Measurements from ENCODE around the gene ITGA5. TPM values are rescaled to one million over a fixed set of nuclear protein-coding genes. Genes with fewer than 3 reads are reported as not detected.

The ITGA5 gene
- total RNA-seq, 2 donors from 2014 or later, result 7.8 to 120 TPM

GRCh38 chr12:54439096-54439495 lies 20.0 kb upstream of the ITGA5 start:
- Histone ChIP-seq H3K27ac (no peak overlapping the region), H3K36me3 (no peaks in the 10 kb centered on the region), H3K4me3 (no peak overlapping the region), H3K9me3 (no peaks in the 10 kb centered on the region), H3K4me1 (no peaks in the 10 kb centered on the region), H3K27me3 (no peaks in the 10 kb centered on the region), H3K9ac (ENCODE audit: low read depth in 2 of 2, low read length in 2 of 2) (no peak overlapping the region)
- DNase-seq, result no peak
- TF ChIP-seq CTCF (IDR thresholded peaks at IDR 0.05), result no peak
- intact Hi-C loops (cut with DNase I), result loop anchor here (2.0 kb wide), 1 partner anchor 36 kb away; no protein-coding TSS in a partner anchor

- no peak overlapping the region for H3K27ac ChIP-seq
- intact Hi-C loops (cut with DNase I), result loop anchor here (2.0 kb wide), 1 partner anchor 36 kb away; no protein-coding TSS in a partner anchor
- no peaks in the 10 kb centered on the region for H3K27me3 ChIP-seq
- no peak overlapping the region for H3K9ac ChIP-seq (ENCODE audit: low read depth in 2 of 2, low read length in 2 of 2)
- no peaks in the 10 kb centered on the region for H3K9me3 ChIP-seq
- no peak for TF ChIP-seq CTCF (IDR thresholded peaks at IDR 0.05)
- no peak for DNase-seq
- no peak overlapping the region for H3K4me3 ChIP-seq
- no peaks in the 10 kb centered on the region for H3K36me3 ChIP-seq
- H3K4me1 ChIP-seq, result no peaks in the 10 kb centered on the region
Observed at GRCh38 chr12:54438517-54438916, 19.5 kb upstream of the ITGA5 start.

GRCh38 chr12:54437697-54438096 lies 18.6 kb upstream of the ITGA5 start:
- intact Hi-C loops (cut with DNase I), result loop anchor here (2.0 kb wide), 1 partner anchor 35 kb away; no protein-coding TSS in a partner anchor
- H3K9me3 ChIP-seq, result no peaks in the 10 kb centered on the region
- no peak overlapping the region for H3K27ac ChIP-seq
- no peak for DNase-seq
- TF ChIP-seq CTCF (IDR thresholded peaks at IDR 0.05), result no peak
- H3K4me1 ChIP-seq, result no peaks in the 10 kb centered on the region
- no peak overlapping the region for H3K4me3 ChIP-seq
- H3K36me3 ChIP-seq, result no peaks in the 10 kb centered on the region
- no peak overlapping the region for H3K9ac ChIP-seq (ENCODE audit: low read depth in 2 of 2, low read length in 2 of 2)
- H3K27me3 ChIP-seq, result no peaks in the 10 kb centered on the region

GRCh38 chr12:54437243-54437642 lies 18.2 kb upstream of the ITGA5 start:
- Histone ChIP-seq H3K9ac (ENCODE audit: low read depth in 2 of 2, low read length in 2 of 2) (no peak overlapping the region), H3K27me3 (no peaks in the 10 kb centered on the region), H3K36me3 (no peaks in the 10 kb centered on the region), H3K4me3 (no peak overlapping the region), H3K4me1 (no peaks in the 10 kb centered on the region), H3K9me3 (no peaks in the 10 kb centered on the region), H3K27ac (no peak overlapping the region)
- intact Hi-C loops (cut with DNase I), result no loop called here
- TF ChIP-seq CTCF (IDR thresholded peaks at IDR 0.05), result no peak
- DNase-seq, result no peak

- no peak for TF ChIP-seq CTCF (IDR thresholded peaks at IDR 0.05)
- Histone ChIP-seq H3K9me3 (no peaks in the 10 kb centered on the region), H3K9ac (ENCODE audit: low read depth in 2 of 2, low read length in 2 of 2) (no peak overlapping the region), H3K27ac (peak overlapping the region; percentile 25), H3K27me3 (no peaks in the 10 kb centered on the region), H3K4me3 (no peak overlapping the region), H3K36me3 (no peaks in the 10 kb centered on the region), H3K4me1 (peaks cover 4% of the 10 kb centered on the region)
- intact Hi-C loops (cut with DNase I), result no loop called here
- no peak for DNase-seq
Observed at GRCh38 chr12:54432815-54433164, 13.7 kb upstream of the ITGA5 start.
